ENCODE data around the gene DNAJB6.
A peak's percentile ranks its signal among the peaks of the same experiment; 100 is the strongest.

DNAJB6 gene

DNA sequence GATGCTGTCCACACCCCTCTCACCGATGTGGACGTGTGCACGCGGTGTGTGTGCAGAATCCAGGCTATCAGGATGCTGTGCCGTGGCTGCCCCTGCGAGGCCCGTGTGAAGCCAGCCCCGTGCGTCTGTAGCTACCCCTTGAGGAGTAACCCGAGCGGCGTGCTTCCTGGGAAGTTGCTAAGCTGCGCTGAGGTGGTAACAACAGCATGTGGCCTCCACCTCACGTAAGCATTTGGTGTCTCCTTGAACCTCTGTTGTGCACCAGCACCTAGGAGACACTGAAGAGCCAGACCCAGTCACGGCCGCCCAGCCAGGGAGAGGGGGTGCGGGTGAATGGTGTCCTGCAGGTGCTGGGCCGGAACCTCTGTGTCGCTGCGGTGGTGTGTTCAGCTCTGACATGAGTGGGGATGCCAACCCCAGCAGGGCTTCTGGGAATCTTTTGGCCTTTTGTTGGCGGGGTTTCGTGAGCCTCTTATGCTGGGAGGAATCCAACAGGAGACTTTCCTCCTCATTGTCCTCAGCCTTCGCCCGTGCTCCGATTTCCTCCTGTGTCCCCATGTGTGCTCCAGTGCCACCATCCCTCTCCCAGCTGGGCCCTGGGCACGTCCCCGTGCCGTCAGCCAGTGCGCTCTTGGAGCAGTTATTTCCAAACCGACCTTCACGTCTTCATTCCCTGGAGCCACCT, 60.4 kb downstream of the DNAJB6 start:
- DNase-seq (ENCODE audit: low read depth), result no peak

DNA sequence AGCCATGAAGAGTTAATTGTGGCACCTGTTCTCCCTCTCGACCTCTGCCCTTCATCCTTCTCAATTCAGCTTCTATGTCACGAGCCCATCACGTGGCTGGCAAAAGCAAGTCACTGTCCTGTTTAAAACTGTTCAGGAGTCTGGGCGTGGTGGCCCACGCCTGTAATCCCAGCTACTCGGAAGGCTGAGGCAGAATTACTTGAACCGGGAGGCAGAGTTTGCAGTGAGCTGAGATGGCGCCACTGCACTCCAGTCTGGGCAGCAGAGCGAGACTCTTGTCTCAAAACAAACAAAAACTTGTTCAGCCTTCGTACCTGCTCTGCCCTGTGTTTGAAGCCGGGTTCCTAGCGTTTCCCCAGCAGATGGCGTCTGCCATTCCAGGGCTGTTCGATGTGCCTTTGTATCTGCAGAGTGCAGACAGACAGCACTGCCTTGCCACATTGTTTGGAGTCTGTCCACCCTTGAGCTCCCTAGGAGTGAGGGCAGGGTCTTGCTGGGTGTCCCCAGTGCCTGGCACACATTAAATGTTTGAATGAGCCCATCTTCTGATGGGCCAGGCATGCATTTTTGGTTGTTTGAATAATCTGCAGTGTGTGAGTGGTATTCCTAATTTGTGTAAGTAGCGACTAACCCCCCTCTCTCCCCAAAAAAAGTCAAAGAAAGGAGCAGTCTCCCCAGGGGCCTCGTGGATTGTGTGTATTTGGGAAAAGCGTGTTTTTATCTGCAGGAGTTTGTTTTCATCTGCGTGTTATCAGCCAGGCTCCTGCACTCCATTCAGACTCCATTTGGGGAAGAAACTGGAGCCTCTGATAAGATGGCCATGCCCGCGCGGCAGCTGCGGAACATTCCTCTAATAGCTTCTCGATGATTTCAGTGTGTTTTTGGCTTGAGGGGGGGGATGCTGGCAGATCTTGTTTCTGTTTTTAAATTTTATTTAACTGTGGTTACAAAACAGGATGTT, 61.2 kb downstream of the DNAJB6 start:
- no peak for DNase-seq (ENCODE audit: low read depth)

DNA sequence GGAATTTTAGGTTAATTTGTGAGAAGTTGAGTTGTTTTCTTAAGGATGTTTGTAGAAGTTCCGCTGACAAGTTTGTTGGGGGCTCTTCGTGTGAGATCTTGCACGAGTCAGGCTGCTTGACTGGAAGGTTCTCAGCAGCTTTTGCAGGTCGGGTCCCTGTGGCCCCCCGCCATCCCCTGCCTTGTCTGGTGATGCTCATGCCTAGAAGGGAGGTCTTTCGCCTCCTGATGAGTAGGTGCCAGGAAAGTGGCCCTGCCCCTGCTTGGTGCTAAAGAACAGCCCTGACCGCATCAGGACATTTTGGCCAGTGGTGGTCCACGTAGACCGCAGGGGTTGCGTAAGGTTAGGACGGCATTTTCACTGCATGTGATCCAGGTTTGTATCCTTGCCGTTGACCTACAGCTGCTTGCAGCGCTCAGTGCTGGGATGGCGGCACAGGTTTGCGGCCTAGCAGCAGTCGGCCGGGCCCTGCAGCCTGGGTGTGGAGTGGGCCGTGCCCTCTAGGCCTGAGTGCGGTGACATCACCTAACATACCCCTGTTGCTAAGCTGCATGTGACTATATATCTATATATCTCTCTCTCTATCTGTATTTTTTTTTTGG, 62.4 kb downstream of the DNAJB6 start:
- DNase-seq (ENCODE audit: low read depth), result no peak

DNA sequence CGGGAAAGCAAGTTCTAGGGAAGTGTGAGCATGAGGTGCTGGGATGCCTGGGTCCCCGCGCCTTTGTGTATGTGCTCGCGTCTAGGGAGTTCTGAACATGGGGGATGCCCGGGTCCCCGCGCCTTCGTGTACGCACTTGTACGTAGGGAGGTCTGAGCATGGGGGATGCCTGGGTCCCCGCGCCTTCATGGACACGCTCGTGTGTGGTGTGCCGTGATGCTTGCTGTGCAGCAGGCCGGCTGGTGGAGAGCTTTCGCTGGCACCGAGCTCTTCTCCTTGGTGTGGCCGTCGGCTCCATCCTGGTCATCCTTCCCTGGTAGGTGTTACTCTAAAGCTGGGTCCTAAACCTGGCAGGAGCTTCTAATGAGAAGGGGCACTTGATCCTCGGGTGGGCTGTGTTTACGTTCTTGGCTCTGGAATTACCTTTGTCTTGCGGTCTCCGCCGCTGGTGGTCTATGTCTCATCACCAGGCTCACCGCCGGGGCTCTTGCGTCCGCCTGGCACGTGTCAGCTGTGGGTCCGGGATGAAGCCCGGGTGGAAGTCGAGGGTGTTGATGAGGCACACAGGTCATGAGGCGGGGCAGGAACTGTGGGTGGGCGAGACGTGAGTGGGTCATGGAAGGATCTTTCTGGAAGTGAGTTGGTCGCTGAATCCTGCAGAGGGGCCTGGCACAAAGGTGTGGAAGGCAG, 63.5 kb downstream of the DNAJB6 start:
- no peak for DNase-seq (ENCODE audit: low read depth)

DNA sequence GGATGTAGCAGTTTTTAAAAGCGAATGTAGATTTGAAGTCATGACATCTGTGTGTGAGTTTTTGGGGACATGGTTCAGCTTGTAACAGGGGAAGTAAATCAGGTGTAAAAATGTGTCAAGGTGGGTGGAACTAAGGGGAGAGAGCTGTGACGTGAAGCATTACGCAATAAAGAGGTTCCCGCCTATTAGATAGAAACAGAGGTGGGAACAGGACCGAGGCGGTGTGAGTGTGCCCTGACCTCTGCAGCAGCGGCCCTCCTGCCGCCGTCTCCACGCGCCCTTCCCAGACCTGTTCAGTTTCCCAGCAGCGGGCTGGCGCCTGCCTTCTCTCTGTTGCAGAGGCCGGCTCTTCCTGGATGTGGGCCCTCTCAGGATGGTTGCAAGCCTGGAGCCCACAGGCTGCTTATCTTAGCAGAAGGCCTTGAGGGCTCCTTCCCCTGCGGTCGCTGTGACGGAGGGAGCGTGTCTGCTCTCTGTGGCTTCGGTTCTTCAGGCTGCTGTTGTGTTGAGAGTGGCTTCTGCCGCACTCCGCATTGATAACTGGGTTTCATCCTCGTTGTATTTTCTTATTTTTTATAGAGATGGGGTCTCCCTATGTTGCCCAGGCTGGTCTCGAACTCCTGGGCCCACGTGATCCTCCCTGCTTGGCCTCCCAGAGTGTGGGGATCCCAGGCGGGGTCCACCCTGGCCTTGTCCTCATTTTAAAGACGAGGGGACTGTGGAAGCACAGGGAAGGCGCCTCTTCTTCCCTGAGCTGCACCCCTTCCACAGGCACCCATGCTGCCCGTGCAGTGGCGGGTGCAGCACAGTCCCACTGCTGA, 65.0 kb downstream of the DNAJB6 start:
- DNase-seq (ENCODE audit: low read depth), result peak; percentile 73

DNA sequence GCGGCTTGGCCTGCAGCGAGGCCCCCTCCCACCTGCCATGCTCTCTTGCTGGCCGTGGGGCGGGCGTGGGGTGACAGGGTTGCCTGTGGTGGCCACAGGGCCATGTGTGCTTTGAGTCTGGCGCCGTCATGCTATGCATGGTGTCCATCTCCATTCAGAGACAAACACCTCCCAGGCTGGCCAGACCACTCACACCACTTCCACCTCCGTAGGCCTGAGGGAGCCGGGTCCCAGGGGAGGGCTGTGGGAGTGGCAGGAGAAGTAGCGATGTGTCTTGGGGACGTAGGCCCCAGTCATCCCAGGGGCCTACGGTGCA, 65.5 kb downstream of the DNAJB6 start:
- no peak for DNase-seq (ENCODE audit: low read depth)

DNA sequence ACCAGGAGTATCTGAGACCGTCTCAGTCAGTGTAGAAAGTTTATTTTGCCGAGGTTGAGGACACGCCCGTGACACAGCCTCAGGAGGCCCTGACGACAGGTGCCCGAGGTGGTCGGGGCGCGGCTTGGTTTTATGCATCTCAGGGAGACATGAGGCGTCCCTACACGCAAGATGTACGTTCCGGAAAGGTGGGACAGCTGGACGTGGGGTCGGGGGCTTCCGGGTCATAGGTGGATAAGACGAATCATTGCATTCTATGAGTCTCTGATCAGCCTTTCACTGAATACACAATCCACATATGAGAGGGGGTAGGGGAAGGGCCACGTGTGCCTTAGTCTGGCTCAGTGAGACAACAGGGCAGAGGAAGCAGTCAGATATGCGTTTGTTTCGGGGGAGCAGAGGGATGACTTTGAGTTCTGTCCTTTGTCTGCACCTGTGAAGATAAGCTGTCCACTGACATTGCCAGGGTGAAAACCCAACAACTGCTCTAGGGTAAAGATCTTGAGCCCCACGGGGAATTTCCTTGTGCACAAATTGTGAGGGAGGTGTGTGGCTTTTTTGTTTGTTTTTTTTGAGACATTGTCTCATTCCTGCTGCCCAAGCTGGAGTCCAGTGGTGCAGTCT, 66.2 kb downstream of the DNAJB6 start:
- no peak for DNase-seq (ENCODE audit: low read depth)

DNA sequence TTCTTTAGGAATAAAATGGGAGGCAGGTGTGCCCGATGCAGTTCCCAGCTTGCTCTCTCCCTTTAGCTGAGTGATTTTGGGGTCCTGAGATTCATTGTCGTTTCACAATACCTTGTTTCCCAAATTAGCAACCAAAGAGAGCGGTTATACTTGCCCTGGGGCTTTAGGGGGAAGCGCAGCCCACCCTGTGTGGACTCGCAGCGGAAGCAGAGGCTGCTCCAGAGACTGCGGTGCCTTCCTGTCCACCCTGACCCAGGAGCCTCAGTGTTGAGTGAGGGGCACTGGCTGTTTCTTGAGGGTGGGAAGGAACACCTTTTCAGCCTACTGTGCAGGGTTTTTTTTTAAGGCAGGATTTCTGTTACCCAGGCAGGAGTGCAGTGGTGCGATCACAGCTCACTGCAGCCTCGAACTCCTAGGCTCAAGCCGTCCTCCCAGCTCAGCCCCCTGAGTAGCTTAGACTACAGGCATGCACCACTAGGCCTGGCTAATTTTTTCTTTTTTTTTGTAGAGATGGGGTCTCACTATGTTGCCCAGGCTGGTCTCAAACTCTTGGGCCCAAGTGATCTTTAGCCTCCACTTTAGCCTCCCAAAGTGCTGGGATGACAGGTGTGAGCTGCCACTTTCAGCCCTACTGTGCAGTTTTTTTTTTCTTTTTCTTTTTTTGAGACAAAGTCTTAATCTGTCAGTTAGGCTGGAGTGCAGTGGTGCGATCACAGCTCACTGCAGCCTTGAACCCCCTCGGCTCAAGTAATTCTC, 67.0 kb downstream of the DNAJB6 start:
- no peak for DNase-seq (ENCODE audit: low read depth)

DNA sequence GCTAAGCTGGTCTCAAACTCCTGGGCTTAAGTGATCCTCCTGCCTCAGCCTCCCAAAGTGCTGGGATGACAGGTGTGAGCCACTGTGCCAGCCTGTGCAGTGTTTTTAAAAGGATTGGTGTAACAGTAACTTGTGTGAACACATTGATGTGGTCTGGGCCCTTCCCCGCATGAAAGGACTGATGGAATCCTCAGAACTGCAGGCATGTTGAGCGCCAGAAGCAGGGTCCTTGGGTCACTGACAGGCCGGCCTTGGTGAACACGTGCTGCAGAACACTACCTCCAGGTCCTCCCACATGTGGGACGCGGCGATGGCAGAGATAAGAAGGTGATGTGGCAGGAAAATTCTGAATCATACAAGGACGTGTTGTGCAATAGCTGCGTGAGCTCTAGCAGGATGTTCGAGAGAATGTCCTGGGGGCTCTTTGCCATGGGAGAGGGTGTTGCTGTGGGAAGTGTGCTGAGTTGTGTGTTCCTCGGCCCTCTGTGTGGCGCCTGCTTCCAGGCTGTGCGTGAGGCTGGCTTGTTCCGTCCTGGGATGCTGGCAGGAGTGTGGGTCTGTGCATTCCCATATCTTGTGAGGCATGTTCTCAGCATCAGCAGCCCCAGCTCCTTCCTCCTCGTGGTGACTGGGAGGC, 68.2 kb downstream of the DNAJB6 start:
- DNase-seq (ENCODE audit: low read depth), result no peak

DNA sequence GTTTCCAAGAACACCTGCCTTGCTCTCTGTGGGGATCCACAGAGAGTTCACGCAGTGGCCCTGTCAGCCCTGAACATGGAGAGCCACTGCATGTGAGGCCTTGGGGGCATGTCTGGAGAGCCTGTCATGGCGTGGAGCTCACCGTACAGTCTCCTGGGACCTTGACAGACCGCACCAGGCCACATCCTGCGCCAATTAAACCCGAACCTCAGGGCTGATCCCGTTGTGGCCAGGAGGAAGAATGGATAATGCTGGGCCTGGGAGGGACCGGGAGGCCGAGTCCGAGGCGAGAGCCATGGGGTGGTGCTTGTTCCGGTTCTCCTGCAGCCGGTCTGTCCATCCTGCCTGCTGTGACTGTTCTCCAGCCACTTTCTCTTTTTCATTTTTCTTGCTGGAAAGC, 68.7 kb downstream of the DNAJB6 start:
- no peak for DNase-seq (ENCODE audit: low read depth)

DNA sequence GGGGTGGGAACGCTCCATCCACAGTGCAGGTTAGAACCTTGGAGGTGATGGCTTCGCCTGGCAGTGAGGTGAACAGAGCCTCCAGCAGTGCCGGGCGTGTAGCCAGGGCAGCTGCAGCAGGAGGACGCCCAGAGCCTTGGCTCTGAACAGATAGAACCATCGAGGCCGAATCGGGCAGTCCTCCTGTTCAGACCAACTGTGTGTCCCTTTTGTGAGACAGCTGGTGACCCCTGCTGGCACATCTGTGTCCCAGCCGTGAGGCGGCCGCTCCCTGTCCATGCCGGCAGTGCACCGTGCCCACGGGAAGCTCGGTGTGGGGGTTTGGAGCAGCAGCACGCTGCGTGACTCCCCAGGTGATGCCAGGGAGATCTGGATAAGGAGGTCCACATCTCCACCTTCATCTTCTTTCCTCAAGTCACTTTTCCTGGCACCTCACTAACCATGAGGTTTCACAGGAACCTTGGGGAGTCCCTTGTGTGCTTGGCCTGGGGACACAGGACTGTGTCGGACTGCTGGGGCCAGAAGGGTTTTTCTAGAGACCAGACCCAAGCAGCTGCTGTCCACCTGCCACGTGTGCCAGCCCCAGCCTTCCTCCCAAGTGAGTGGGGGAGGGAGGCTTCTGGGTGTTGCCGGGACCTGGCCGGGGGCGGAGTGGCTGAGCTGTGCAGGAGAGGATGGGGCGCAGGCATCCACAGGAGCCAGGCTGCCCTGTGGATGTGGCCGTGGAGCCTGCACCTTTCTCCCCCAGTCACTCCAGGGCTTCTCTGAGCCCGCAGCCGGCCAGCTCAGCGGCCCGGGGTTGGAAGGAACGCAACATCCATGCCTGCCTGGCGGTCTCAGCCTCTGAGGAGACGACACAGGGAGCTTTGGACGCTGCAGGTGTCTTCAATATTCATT, 69.4 kb downstream of the DNAJB6 start:
- no peak for DNase-seq (ENCODE audit: low read depth)

DNA sequence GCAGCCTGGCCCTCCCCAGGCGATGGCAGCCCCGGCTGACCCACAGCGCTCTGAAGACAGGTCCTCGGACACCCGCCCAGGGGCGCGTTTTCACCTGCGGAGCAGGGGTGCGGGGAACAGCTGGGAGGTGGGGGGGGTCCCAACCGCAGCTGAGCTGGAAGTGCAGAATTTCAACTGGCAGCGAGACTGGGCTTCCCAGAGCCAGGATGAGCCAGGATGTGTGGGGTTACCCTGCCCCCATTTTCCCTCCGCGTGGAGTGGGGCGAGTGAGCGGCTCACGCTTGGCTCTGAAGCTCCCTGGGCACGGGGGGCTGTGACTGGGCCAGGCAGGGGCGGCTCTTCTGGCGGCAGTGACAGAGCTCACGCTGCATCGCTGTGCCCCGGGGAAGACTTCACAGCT, 70.2 kb downstream of the DNAJB6 start:
- no peak for DNase-seq (ENCODE audit: low read depth)

DNA sequence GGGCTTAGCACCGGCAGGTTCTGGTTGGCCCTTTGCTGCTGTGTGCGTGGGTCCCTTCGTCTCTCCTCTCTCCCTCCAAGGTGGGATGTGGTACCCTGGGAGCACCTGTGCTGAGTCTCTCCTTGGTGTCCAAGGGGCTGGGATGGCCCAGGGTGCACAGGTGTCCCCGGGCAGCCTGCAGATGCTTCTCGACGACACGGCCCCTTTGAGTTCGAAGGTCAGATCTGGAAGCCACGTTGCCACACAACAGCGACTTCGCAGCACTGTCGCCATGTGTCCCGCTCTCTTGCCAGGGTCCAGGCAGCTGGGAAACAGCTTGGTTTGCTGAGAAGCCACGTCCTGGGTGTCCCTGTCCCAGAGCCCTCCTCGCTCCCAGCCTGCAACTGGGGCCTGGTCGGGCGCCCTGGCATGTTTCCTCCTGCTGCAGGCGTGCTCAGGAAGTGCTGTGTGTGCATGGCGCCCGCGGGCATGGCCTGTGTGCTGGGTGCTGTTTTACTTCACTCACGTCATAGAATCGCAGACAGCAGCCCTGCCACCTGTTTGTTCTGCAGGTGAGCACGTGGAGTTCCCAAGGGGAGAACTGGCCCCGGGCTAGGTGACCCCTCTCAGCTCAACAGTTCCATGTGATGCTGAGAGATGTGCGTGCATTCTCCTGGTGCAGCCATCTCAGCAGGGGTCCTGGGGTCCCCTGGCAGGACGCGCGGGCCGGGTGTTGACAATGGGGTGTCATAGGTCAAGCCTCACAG, 70.9 kb downstream of the DNAJB6 start:
- no peak for DNase-seq (ENCODE audit: low read depth)

DNA sequence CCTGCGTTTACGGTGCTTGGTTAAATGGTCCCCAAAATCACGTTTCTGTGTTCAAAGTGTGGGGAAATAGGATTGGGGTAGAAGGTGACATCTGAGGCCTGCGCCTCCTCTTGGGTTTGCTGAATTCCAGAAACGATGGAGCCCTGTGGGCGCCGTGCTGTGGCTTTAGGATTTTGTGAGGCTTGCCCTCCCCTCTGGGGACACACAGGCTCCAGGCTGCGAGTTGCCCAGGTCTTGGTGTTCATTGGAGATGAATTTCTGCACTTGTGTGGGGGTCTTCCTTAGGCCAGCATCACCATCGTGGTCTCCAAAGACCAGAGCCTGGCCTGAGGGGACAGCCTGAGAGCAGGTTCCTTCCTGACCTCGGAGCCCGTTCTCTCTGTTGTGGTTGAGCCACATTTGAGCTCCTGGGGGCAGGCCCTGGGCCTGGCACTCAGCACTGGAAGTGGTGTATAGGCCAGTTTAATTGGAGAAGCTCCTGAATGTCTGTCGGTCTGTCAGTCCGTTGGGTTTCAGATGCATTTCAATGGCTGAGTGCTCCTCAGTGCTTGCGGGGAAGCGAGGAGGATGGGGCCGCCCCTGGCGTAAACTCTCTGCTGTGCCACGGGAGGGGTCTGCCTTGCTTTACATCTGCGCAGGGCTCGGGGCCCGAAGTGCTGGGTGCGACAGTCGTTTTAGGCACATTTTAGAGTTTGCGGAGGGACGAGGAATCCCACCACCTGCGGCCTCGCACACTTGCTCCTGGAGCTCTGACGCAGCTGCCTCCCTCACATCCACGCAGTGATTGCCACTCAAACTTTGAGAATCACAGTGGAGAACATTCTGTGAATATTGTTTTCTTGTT, 71.7 kb downstream of the DNAJB6 start:
- DNase-seq (ENCODE audit: low read depth), result no peak

DNA sequence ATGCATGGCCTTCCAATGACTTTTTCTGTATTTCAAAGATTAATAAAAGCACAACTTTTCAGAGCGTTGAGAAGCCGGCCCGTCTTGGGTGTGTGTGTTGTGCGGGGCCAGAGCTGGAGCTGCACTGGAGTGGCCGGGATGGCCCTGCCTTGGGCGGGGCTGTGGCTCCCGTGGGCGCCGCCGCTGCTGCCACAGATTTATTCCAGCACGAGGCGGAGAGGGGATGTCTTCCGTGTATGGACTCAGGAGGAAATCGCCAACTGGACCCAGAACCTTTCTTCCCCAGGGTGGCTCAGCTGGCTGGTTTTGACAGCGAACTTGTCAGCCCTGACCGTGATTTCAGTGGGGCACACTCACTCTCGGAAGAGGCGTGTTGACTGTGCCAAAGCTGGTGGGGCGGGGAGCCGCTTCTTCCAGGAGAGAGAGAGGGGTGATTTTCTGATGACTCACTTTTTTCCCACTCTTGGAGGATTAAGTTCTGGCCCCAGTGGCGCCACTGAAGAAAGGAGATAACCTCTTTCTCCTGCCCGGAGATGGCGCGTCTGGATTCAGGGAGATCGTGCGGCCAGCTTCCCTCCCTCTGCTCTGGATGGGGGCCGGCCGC, 72.4 kb downstream of the DNAJB6 start:
- DNase-seq (ENCODE audit: low read depth), result no peak

DNA sequence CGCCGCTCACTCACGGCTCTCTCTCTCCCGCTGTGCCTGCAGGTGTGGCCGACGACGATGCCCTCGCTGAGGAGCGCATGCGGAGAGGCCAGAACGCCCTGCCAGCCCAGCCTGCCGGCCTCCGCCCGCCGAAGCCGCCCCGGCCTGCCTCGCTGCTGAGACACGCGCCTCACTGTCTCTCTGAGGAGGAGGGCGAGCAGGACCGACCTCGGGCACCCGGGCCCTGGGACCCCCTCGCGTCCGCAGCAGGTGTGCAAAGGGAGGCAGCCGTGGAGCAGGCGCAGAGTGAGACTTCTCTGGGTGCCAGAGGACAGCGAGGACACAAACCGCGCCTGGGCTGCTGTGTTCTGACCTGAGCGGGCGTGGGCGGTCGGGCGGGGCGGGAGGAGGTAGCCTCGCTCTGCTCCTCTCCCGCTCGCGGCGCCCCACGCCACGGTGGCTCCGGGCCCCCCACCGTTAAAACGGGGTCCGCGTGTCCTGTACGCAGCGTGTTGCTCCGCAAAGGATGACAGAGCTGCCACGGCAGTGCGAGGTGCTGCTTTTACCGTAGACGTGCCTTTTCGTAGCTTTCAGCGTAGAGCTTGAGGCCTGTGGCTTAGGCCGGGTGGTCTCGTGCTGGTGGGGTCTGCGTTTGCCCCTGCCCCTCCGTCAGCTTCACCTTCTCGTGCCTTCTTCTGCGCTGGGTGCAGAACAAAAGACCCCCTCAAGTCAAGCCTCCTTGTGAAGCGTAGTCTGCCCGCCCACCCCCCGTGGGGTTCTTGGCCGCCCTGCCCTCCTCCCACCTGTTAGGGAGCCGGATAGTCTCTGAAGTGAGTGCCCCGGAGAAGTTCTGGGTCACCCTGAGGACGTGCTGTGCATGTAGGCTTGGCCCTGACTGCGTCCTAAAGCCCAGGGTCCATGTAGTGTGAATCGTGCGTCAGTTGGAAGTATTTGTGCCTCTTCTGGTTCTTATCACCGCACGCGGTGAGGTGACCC, 73.2 kb downstream of the DNAJB6 start:
- DNase-seq (ENCODE audit: low read depth), result no peak
